Breast epithelium (tissue), 4 donors: ENCODE measurements around the gene TMTC1. TPM values are rescaled to one million over a fixed set of nuclear protein-coding genes. Genes with fewer than 3 reads are reported as not detected.

Experiments
- DNase-seq, 2 donors: peaks; one replicate each; pipeline ENCODE4 v3.0.0-alpha.2; 2019; ENCODE audit warnings: low spot score in 2 of 2
- H3K27ac ChIP-seq, 2 donors: fragments of 200-600 bp; sonication (generic) in 1 of 2; one replicate each; pipeline ENCODE4 v1.5.1; 2016 to 2019; ENCODE audit warnings: mild to moderate bottlenecking in 1 of 2
- H3K27me3 ChIP-seq, 2 donors: fragments of 200-600 bp; sonication (generic) in 1 of 2; one replicate each; pipeline versions ENCODE4 v1.5.1 to v1.6.0; 2017 to 2019; ENCODE audit warnings: control low read depth in 1 of 2, mild to moderate bottlenecking in 1 of 2
- H3K36me3 ChIP-seq: fragments of 200-600 bp; one replicate; pipeline ENCODE4 v1.5.1; 2019
- H3K4me1 ChIP-seq, 2 donors: fragments of 200-600 bp; sonication (generic); one replicate each; pipeline ENCODE4 v1.5.1; 2016 to 2019; ENCODE audit warnings: control low read depth in 1 of 2
- H3K4me3 ChIP-seq, 3 donors: fragments of 200-600 bp; sonication (generic); 1 replicate in 2 of 3; 2 replicates in 1 of 3; pipeline ENCODE4 v1.5.1; 2016 to 2019; ENCODE audit warnings: mild to moderate bottlenecking in 3 of 3, moderate library complexity in 2 of 3
- H3K9me3 ChIP-seq, 2 donors: fragments of 200-600 bp; sonication (generic) in 1 of 2; one replicate each; pipeline ENCODE4 v1.5.1; 2016 to 2019; ENCODE audit warnings: control low read depth in 1 of 2
- CTCF ChIP-seq, 3 donors: fragments of 450-650 bp; IDR thresholded peaks; one replicate each; pipeline ENCODE4 v1.5.1; 2016 to 2017; ENCODE audit warnings: antibody characterized with exemption in 3 of 3, mild to moderate bottlenecking in 3 of 3, moderate library complexity in 3 of 3
- POLR2A ChIP-seq: fragments of 450-650 bp; IDR thresholded peaks from one replicate; pipeline ENCODE4 v1.6.1; 2016; ENCODE audit warnings: antibody characterized with exemption, mild to moderate bottlenecking, moderate library complexity
- POLR2AphosphoS5 ChIP-seq, 3 donors: sonication (generic); formaldehyde crosslinking; IDR thresholded peaks; one replicate each; pipeline ENCODE4 v1.6.1; 2017; ENCODE audit warnings: antibody characterized with exemption in 3 of 3
- intact Hi-C: fragments of 100-400 bp; cut with DNase I; formaldehyde crosslinking; loops from one replicate; pipeline ENCODE4 v1.15.1; 2023; ENCODE audit warnings: low total_unique reads
- total RNA-seq, 3 donors: library from RNA; depleted of rRNA; stranded (reverse); fragments of >200 nt; gene quantifications; one replicate each; pipeline ENCODE4 v1.1.0, GENCODE V29; 2016

TMTC1 gene
- total RNA-seq, 3 donors from 2014 or later = 49.9 to 87.2 (median 71.8) TPM

DNA sequence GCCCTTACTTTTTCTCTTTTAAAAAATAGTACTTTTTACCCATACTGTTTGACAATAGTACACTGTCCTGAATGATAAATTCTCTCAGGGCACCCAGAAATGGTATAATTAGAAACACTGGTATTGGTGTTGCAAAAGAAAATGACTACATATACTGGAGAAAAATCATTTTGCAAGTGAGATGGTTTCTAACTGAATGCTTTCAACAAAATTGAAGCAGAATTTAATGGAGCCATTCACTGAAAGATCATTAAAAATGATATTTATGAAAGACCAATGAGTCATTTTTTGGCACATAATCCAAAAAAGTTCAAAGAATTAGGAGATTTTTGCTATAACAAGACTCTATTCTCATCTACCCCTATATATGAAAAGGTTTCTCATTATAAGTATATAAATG, 68.8 kb downstream of the TMTC1 start:
- Histone ChIP-seq H3K4me1 (no peaks in the 10 kb centered on the region), H3K9me3 (no peaks in the 10 kb centered on the region), H3K27me3 (no peaks in the 10 kb centered on the region), H3K27ac (no peak overlapping the region), H3K36me3 (no peaks in the 10 kb centered on the region), H3K4me3 (no peak overlapping the region)
- intact Hi-C loops = no loop called here
- no peak for TF ChIP-seq POLR2AphosphoS5 (IDR thresholded peaks at IDR 0.05)
- no peak for TF ChIP-seq CTCF (IDR thresholded peaks at IDR 0.05)
- no peak for DNase-seq

- intact Hi-C loops = no loop called here
- no peaks in the 10 kb centered on the region for H3K36me3 ChIP-seq
- no peak overlapping the region for H3K27ac ChIP-seq
- H3K4me3 ChIP-seq = no peak overlapping the region
- H3K4me1 ChIP-seq = no peaks in the 10 kb centered on the region
- TF ChIP-seq POLR2AphosphoS5 (IDR thresholded peaks at IDR 0.05) (no peak), POLR2A (no peak), CTCF (IDR thresholded peaks at IDR 0.05) (no peak)
- H3K27me3 ChIP-seq = no peaks in the 10 kb centered on the region
- H3K9me3 ChIP-seq = no peaks in the 10 kb centered on the region
- DNase-seq = no peak
Observed at GRCh38 chr12:29713729-29714128, 70.0 kb downstream of the TMTC1 start.

DNA sequence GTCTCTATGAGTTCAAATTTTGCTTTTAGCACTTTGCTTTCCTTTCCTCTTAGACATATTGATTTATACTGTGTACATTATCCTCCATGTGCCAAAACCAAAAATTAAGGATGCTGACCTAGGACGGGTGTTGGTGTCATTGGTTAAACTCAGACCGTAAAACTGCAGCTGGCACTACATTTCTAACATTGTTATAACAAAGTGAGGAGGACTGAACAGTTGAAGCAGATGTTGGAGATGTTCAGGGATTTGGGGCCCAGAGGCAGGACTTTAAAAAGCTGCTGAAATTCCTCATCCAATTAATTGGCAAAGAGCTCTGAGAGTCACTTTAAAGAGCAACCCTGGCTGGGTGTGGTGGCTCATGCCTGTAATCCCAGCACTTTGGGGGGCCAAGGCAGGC, 72.4 kb downstream of the TMTC1 start:
- Histone ChIP-seq H3K36me3 (no peaks in the 10 kb centered on the region), H3K4me3 (no peak overlapping the region), H3K9me3 (no peaks in the 10 kb centered on the region), H3K27ac (no peak overlapping the region), H3K4me1 (no peaks in the 10 kb centered on the region), H3K27me3 (no peaks in the 10 kb centered on the region)
- intact Hi-C loops = no loop called here
- TF ChIP-seq POLR2A (no peak), POLR2AphosphoS5 (IDR thresholded peaks at IDR 0.05) (no peak), CTCF (IDR thresholded peaks at IDR 0.05) (no peak)
- no peak for DNase-seq

DNA sequence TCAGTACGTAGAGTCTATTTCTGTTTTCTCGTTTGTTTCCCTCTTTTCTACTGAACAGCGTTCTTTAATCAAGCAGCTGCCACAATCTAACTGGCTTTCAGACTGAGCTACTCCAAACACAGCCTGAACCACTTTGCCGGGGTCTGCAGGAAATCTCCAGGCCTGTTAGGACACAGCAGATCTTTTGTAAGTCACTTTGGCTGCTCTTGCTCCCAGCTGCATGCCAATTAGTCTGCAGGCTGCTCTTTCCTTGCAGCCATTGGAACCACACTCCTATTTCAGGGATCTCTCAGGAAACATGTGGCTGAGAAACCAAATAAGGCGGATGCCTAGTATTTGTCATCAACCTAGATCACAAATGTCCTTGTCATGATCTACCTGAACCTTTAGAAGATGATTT, 73.6 kb downstream of the TMTC1 start:
- Histone ChIP-seq H3K4me1 (no peaks in the 10 kb centered on the region), H3K27ac (peak overlapping the region in 1 of 2 donors; percentile 59), H3K36me3 (no peaks in the 10 kb centered on the region), H3K9me3 (no peaks in the 10 kb centered on the region), H3K27me3 (no peaks in the 10 kb centered on the region), H3K4me3 (no peak overlapping the region)
- TF ChIP-seq POLR2AphosphoS5 (IDR thresholded peaks at IDR 0.05) (no peak), POLR2A (no peak), CTCF (IDR thresholded peaks at IDR 0.05) (no peak)
- DNase-seq = peak in 1 of 2 donors; percentile 38
- intact Hi-C loops = no loop called here

DNA sequence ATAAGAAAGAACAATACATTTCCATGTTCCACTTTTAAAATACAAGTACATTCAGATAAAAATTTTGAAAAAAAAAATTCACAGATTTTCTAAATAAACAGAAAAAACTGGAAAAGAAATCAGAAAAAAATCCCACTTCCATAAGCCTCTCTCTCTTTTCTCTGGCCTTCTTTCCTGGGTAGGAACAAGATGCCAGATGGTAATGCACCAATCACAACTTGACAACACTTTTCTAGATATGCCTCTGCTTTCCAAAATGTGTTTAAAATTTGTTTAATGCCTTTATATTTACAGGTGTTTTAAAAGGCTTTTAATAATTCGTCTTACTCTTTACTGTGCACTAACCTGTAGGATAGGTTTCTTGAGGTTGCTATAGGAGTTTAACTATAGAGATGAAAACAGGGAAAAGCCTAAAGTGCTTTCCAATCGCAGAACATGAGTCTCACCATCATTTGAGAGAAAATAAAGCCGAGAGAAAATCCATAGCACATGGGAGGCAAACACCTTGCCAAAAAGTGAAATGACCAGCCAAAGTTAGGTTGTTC, 74.2 kb downstream of the TMTC1 start:
- Histone ChIP-seq H3K27ac (peak overlapping the region in 1 of 2 donors; percentile 59), H3K36me3 (no peaks in the 10 kb centered on the region), H3K4me3 (no peak overlapping the region), H3K4me1 (no peaks in the 10 kb centered on the region), H3K9me3 (no peaks in the 10 kb centered on the region), H3K27me3 (no peaks in the 10 kb centered on the region)
- DNase-seq = no peak
- TF ChIP-seq POLR2A (no peak), POLR2AphosphoS5 (IDR thresholded peaks at IDR 0.05) (no peak), CTCF (IDR thresholded peaks at IDR 0.05) (no peak)
- intact Hi-C loops = no loop called here
